Subcutaneous adipose tissue (tissue), 4 donors: ENCODE data around the gene MAL. TPM values are rescaled to one million over a fixed set of nuclear protein-coding genes. Genes with fewer than 3 reads are reported as not detected.

Experiments
- CTCF ChIP-seq: fragments of 450-650 bp; IDR thresholded peaks from one replicate; pipeline ENCODE4 v1.5.1; 2016; ENCODE audit warnings: low read depth, mild to moderate bottlenecking, control low read depth, antibody characterized with exemption, moderate library complexity
- total RNA-seq, 4 donors: library from RNA; depleted of rRNA; stranded (reverse); fragments of >200 nt; gene quantifications; one replicate each; pipeline ENCODE4 v1.1.0, GENCODE V29; 2016

The MAL gene
- total RNA-seq, 4 donors from 2014 or later, result not detected

DNA sequence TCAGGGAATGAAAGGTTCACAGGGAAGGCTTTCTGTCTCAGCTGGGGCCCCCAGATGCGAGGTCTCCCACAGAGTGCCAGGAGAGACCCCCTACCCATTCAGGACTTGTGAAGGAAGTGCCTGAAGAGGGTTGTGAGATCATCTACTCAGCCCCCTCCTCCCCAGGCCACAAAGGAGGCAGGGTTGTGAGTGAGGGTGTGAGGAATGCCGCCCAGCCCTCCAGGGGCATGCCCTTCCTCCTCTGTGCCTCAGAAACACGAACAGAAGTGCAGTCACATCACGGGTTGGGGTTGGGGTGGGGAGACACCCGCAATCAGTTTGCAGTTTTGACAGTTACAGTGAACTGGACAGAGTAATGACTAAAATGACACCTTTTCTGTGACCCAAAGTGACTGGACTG is 5.0 kb downstream of the MAL start:
- no peak for TF ChIP-seq CTCF

GRCh38 chr2:95031076-95031725 is 5.7 kb downstream of the MAL start:
- TF ChIP-seq CTCF, result no peak

- no peak for TF ChIP-seq CTCF
These were observed 6.2 kb downstream of the MAL start for GRCh38 chr2:95031726-95032116.

GRCh38 chr2:95032341-95032740 is 6.8 kb downstream of the MAL start:
- no peak for TF ChIP-seq CTCF

- TF ChIP-seq CTCF, result no peak
These were observed 7.5 kb downstream of the MAL start for GRCh38 chr2:95032868-95033603.

DNA sequence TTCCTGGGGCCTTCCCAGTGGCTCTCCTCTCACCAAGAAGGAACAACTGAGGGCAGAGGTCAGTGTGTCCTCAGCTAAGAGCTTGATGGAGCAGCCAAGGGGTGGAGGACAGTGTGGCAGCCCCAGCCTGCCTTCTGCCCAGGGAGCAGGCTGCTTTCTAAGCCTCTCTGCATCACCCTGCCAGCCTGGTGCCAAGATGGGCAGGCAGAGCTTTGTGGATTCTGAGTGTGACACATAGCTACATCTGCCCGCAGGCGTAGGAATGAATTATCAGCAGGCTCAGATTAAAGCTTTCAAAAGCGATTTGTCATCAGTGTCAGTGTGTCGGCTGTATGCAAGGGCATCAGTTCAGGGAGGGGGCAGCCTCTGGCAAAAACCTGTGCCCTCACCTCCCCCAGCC is 8.7 kb downstream of the MAL start:
- TF ChIP-seq CTCF, result no peak

- no peak for TF ChIP-seq CTCF
These were observed 9.3 kb downstream of the MAL start for GRCh38 chr2:95034818-95035217.
